HG02642 (cell line): Measurements from ENCODE around the gene AMPD3.

ENCODE experiments used
- ATAC-seq: cut with Tn5 transposase; IDR thresholded peaks from one replicate; pipeline ENCODE4 v1.9.1; 2021; ENCODE audit warnings: mild to moderate bottlenecking; ENCODE audit not compliant: unreplicated experiment, poor library complexity

The AMPD3 gene

DNA sequence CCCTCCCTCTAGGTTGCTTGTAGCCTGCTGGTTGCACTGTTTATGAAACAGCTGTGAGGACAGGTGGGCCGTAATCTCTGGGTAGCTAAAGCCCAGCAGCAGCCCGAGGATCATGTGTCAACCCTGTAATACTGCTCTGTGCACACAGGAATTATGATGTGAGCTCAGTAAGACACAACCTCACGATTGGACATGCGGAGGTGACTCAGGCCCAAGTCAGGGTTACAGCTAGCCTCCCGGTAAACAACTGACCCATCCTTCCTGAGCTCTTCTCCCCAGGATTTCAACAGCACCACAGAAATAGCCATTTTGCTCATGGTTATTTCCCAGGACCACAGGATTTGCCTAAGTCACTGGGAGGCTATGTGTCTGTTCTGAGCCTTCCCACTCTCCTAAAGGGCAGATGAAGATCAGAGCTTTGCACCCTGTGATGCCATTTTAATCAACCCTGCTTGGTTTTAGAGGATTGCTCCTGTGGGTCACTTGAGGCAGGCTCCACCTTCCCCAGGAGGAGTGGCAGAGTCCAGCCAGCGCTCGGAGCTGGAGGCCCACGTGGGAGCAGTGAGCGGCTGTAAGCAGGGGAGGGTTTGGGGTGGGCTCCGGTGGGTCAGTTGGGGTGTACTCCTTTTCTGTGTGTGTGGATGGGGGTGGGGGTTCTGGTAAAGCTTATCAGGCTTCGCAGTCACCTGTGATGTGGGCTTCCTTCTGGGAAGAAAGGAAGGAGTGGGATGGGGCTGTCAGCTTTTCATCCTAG is at the start of gene AMPD3:
TSS of gene AMPD3 (plus strand) at position 387 of the 754 bp plus-strand sequence. CDS start 6,256 bp downstream, outside the sequence.
- peak; percentile 26 for ATAC-seq

GRCh38 chr11:10405865-10406592 is 49.0 kb upstream of the AMPD3 start:
- no peak for ATAC-seq

GRCh38 chr11:10407055-10407454 is 48.0 kb upstream of the AMPD3 start:
- ATAC-seq = no peak

- ATAC-seq = no peak
Observed at GRCh38 chr11:10407749-10408685, 47.0 kb upstream of the AMPD3 start.

DNA sequence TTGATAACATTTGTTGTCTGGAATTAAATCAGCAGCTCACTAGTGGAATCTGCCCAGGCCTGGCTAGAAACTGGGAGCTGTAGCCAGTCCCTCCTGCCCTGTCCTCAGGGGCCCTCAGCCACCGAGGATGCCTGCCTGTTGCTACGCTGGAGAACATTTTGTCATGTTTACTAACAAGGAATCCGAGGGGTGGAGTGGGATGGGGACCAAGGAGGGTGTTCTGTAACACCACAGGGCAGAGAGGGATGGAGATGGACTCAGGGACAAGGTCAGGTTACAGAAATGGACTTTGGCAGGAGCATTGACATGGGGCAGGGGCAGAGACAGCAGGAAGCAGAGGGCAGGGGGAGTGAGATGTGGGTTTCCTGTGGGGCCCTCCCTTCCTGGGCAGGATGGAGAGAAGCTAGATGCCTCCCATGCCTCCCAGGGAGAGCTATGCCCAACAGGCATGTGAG is 45.8 kb upstream of the AMPD3 start:
- no peak for ATAC-seq

DNA sequence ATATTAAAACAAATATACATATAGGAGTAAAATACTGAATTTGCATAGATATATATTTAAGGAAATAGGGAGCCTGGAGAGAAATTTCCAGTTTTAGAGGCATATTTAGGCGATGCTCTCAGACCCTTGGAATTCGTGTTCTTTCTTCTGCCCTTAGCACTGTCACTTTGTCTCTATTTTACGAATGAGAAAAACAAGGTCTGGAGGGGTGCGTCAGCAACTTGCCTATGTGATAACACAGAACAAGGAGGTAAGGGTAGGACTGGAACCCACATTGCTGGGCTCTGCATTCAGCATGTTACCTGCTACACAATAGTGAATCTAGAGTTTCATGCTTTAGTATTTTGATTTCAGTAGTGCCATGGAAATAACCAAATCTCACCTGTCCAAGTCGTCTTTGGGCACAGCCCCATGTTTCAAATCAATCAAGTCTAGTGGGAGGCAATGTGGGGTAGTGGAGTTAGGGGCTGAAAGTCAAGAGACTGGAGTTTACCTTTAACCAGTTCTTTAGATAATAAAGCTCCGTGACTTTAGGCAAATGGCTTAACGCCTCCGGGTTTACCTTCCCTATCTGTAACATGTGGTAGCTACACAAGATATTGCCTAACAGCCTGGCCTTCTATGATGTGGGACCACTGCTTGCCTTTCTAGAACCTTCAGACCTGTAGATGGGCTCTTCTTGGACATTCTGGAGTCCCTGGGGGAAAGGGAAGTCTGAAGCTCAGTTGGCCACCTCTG is 44.8 kb upstream of the AMPD3 start:
- no peak for ATAC-seq

- ATAC-seq = no peak
Observed at GRCh38 chr11:10410844-10411200, 44.2 kb upstream of the AMPD3 start.

GRCh38 chr11:10412266-10412665 is 42.8 kb upstream of the AMPD3 start:
- ATAC-seq = no peak

DNA sequence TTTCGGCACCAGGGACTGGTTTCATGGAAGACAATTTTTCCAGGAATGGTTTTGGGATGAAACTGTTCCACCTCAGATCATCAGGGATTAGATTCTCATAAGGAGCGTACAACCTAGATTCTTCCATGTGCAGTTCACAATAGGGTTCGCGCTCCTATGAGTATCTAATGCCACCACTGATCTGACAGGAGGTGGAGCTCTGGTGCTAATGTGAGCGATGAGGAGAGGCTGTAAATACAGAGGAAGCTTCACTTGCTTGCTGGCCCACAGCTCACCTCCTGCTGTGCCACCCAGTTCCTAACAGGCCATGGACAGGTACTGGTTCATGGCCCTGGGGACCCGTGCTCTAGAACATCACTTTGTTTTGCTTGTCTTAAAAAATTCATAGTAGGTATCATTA is 41.8 kb upstream of the AMPD3 start:
- no peak for ATAC-seq

- ATAC-seq = no peak
Observed at GRCh38 chr11:10414181-10414580, 40.9 kb upstream of the AMPD3 start.

- no peak for ATAC-seq
Observed at GRCh38 chr11:10414659-10415058, 40.4 kb upstream of the AMPD3 start.

DNA sequence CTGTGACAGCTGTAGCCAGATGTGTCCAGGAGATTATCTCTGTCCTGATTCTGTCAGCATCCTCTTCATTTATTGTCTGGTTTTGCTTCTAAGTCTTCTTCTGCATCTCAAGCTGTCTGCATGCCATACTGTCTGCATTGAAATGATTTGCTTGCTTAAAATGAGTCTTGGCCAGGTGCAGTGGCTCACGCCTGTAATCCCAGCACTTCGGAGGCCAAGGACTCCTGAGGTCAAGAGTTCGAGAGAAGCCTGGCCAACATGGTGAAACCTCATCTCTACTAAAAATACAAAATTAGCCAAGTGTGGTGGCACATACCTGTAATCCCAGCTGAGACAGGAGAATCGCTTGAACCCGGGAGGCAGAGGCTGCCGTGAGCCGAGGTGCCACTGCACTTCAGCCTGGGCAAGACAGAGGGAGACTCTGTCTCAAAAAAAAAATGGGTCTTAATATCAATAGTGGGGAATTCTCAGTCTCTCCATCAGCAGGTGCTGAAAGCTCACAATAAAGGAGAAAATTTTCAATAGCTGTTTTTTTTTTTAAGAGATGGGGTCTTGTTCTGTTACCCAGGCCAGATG is 39.2 kb upstream of the AMPD3 start:
- ATAC-seq = no peak

GRCh38 chr11:10418259-10418949 is 36.7 kb upstream of the AMPD3 start:
- no peak for ATAC-seq

DNA sequence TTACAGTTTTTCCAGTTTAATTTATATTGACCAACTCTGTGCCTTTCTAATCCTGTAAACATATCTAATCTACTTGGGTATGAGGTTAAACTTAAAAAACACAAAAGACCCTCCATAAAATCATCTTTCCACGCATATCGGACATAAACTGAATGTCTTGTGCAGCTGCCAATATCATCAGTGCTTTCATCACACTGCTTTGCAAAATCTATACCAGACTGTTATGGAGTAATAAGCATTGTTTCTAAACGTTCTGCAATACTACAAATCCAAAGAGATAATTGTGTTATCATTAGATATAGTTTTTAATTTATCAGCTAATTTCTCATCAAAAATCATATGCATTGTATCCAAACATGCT is 36.1 kb upstream of the AMPD3 start:
- no peak for ATAC-seq

DNA sequence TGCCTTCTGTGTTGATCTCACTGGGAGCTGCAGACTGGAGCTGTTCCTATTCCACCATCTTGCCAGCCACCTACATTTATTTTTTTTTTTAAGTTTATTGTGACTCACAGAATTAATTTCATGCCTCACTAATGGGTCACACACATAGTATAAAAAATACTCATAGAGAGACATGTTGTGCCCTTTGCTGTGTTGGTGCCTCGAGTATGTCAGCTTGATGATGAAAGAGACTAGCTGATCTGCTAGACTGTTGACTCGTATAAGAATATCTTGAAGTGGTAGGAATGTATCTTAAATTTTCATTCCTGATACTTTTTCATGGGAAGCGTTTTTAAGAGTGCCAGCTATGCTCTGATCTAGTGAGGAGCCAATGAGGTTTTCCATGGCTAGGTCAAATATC is 28.6 kb upstream of the AMPD3 start:
- no peak for ATAC-seq

- no peak for ATAC-seq
Observed at GRCh38 chr11:10428453-10428852, 26.6 kb upstream of the AMPD3 start.

GRCh38 chr11:10429526-10429925 is 25.5 kb upstream of the AMPD3 start:
- ATAC-seq = no peak

GRCh38 chr11:10432493-10432892 is 22.6 kb upstream of the AMPD3 start:
- ATAC-seq = no peak

DNA sequence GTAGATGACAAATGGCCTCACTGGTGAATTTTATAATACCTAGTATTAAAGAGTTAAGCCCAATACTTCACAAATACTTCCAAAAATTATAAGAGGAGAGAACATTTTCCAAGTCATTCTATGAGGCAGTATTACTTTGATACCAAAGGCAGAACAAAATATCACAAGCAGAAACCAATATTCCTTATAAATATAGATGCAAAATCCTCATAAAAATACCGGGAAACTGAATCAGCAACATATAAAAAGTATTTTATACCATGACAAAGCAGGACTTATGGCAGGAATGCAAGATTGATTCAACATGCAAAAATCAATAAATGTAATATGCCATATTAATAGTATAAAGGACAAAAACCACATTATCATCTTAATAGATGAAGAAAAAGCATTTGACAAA is 22.1 kb upstream of the AMPD3 start:
- no peak for ATAC-seq
